HepG2 (cell line): ENCODE data around the gene COL25A1. TPM values are rescaled to one million over a fixed set of nuclear protein-coding genes. Genes with fewer than 3 reads are reported as not detected.

ENCODE experiments used
- ATAC-seq: fragments of 200-7000 bp; cut with Tn5 transposase; 3 replicates; pipeline ENCODE4 v1.9.1; 2020; ENCODE audit warnings: mild to moderate bottlenecking, moderate library complexity
- BruUV-seq: library from RNA; stranded (reverse); fragments of 400-500 nt; replicated peaks from 2 replicates; lab custom pipeline; 2021; lab: Mats Ljungman, UMichigan
- CTCF ChIA-PET: fragments of 300-600 bp; formaldehyde crosslinking; extraction: SDS; loops from one replicate; lab custom pipeline; 2021; ENCODE audit warnings: low total read pairs, inconsistent platforms, low intra/inter-chr PET ratio; lab: Yijun Ruan, JAX
- POLR2A ChIA-PET: fragments of 350-600 bp; sonication (Branson Sonifier 250); formaldehyde crosslinking; loops from one replicate; lab custom pipeline; 2020; ENCODE audit warnings: antibody characterized with exemption, inconsistent platforms; lab: Yijun Ruan, JAX
- DNase-seq: peaks from one replicate; pipeline ENCODE4 v3.0.0-alpha.2; 2015; ENCODE audit warnings: low spot score
- FAIRE-seq: peaks from 3 replicates; lab custom pipeline; 2011; peaks lifted over from hg19 to GRCh38; lab: Jason Lieb, UNC
- H2AFZ ChIP-seq: one replicate; pipeline ENCODE4 v1.6.1; 2011; ENCODE audit warnings: low read length, inconsistent platforms
- H3K27ac ChIP-seq: fragments of 300-600 bp; 3 replicates; pipeline ENCODE4 v1.8.0; 2011; ENCODE audit warnings: mixed run types, mild to moderate bottlenecking, mixed read lengths, low read length, inconsistent platforms; ENCODE audit not compliant: insufficient read depth; ENCODE audit errors: extremely low read length
- H3K27me3 ChIP-seq, 2 experiments: fragments of 200-600 bp in 1 of 2; 2 replicates in 1 of 2; 3 replicates in 1 of 2; pipeline versions ENCODE4 v1.6.0 to v1.8.0; 2011; ENCODE audit warnings: low read length in 2 of 2, mild to moderate bottlenecking in 2 of 2, moderate library complexity in 2 of 2, inconsistent platforms in 1 of 2; ENCODE audit not compliant: insufficient read depth in 2 of 2, control insufficient read depth in 1 of 2
- H3K36me3 ChIP-seq, 2 experiments: fragments of 200-600 bp in 1 of 2; replicated peaks in 1 of 2; 2 replicates in 1 of 2; 3 replicates in 1 of 2; pipeline versions ENCODE4 v1.5.1 to v1.8.0; 2011; ENCODE audit warnings: low read length in 2 of 2, inconsistent platforms in 1 of 2; ENCODE audit not compliant: insufficient read depth in 2 of 2, control insufficient read depth in 1 of 2
- H3K4me1 ChIP-seq: 2 replicates; pipeline ENCODE4 v1.5.1; 2012; ENCODE audit warnings: low read length, inconsistent platforms; ENCODE audit not compliant: insufficient read depth
- H3K4me2 ChIP-seq: 2 replicates; pipeline ENCODE4 v1.6.0; 2011; ENCODE audit warnings: low read depth, low read length, inconsistent platforms
- H3K4me3 ChIP-seq, 3 experiments: fragments of 200-600 bp in 1 of 3; sonication (generic), shearing (Covaris generic) in 1 of 3; replicated peaks in 1 of 3; 2 replicates each; pipeline ENCODE4 v1.5.1; 2011 to 2016; ENCODE audit warnings: low read length in 3 of 3, inconsistent platforms in 2 of 3, low read depth in 2 of 3, mild to moderate bottlenecking in 2 of 3, control low read depth in 1 of 3, mixed read lengths in 1 of 3; ENCODE audit not compliant: insufficient read depth in 1 of 3
- H3K79me2 ChIP-seq: one replicate; pipeline ENCODE4 v1.6.1; 2011; ENCODE audit warnings: low read length, inconsistent platforms; ENCODE audit not compliant: insufficient read depth
- H3K9ac ChIP-seq: 2 replicates; pipeline ENCODE4 v1.6.0; 2011; ENCODE audit warnings: mild to moderate bottlenecking, low read depth, low read length, inconsistent platforms; ENCODE audit not compliant: insufficient read depth
- H3K9me3 ChIP-seq: 2 replicates; pipeline ENCODE4 v1.5.1; 2012; ENCODE audit warnings: mild to moderate bottlenecking, low read length
- H4K20me1 ChIP-seq: 2 replicates; pipeline ENCODE4 v1.6.0; 2011; ENCODE audit warnings: inconsistent platforms, mild to moderate bottlenecking, low read length, moderate library complexity; ENCODE audit not compliant: insufficient read depth
- BCLAF1 ChIP-seq: fragments of 450-650 bp; IDR thresholded peaks from 2 replicates; pipeline ENCODE4 v1.6.1; 2017; ENCODE audit warnings: mild to moderate bottlenecking
- ETV6 ChIP-seq: sonication (generic); formaldehyde crosslinking; conservative IDR thresholded peaks from 2 replicates; pipeline ENCODE4 v1.4.0; 2020; ENCODE audit warnings: missing genetic modification reagents
- HNF4A ChIP-seq: sonication (generic); formaldehyde crosslinking; IDR thresholded peaks from 2 replicates; pipeline ENCODE4 v1.4.0; 2020; ENCODE audit warnings: missing genetic modification reagents
- KLF16 ChIP-seq, 2 experiments: sonication (generic) in 1 of 2; formaldehyde crosslinking in 1 of 2; IDR thresholded peaks; 2 replicates each; pipeline versions ENCODE4 v1.6.1 to v1.8.0; 2016 to 2023; ENCODE audit warnings: missing genetic modification reagents in 2 of 2, missing compliant biosample characterization in 1 of 2
- NFE2 ChIP-seq: sonication (generic); formaldehyde crosslinking; IDR thresholded peaks from 2 replicates; pipeline ENCODE4 v1.4.0; 2020; ENCODE audit warnings: missing genetic modification reagents
- REPIN1 ChIP-seq: sonication (generic); formaldehyde crosslinking; IDR thresholded peaks from 2 replicates; pipeline ENCODE4 v1.8.0; 2022; ENCODE audit warnings: missing genetic modification reagents, low read depth, mild to moderate bottlenecking, borderline replicate concordance
- SIN3B ChIP-seq: fragments of 150-350 bp; IDR thresholded peaks from 2 replicates; pipeline ENCODE4 v1.6.1; 2014; ENCODE audit warnings: low read length
- THRA ChIP-seq: sonication (generic); formaldehyde crosslinking; IDR thresholded peaks from 2 replicates; pipeline ENCODE4 v1.4.0; 2020; ENCODE audit warnings: missing genetic modification reagents, borderline replicate concordance
- ZNF792 ChIP-seq: IDR thresholded peaks from 2 replicates; pipeline ENCODE4 v1.6.1; 2016
- ZNF891 ChIP-seq: sonication (generic); formaldehyde crosslinking; IDR thresholded peaks from 2 replicates; pipeline ENCODE4 v1.5.0; 2020; ENCODE audit warnings: mild to moderate bottlenecking, missing genetic modification reagents
- WGBS: methylation state at CpG from one replicate; pipeline ENCODE4 v1.1.6; 2017; ENCODE audit warnings: low lambda C conversion rate; 5-methylcytosine and 5-hydroxymethylcytosine counted together
- in situ Hi-C: cut with HindIII; loops from 2 replicates; pipeline ENCODE4 v1.10.0; 2017; ENCODE audit warnings: low pct_unique_long_range_greater_than_20kb; ENCODE audit not compliant: extremely low pct_ligation_motif_present
- intact Hi-C: fragments of 100-400 bp; cut with micrococcal nuclease; formaldehyde crosslinking; loops from one replicate; pipeline ENCODE4 v1.10.0; 2022; ENCODE audit not compliant: unreplicated experiment
- polyA plus RNA-seq, 8 experiments: library from polyadenylated mRNA; depleted of rRNA in 3 of 8; stranded (reverse) in 7 of 8; unstranded in 1 of 8; fragments of >200 nt; fragmentation: Illumina TruSeq in 4 of 8; extraction: Trizol in 4 of 8; gene quantifications; 2 replicates each; pipeline versions ENCODE4 v1.2.1 to v1.2.3, GENCODE V29; 2011 to 2016; ENCODE audit warnings: low read depth in 4 of 8, missing spikeins in 1 of 8, mixed read lengths in 1 of 8; ENCODE audit not compliant: insufficient read depth in 1 of 8
- total RNA-seq, 5 experiments: library from RNA; depleted of rRNA; stranded (reverse); fragments of >200 nt; fragmentation: Illumina TruSeq; extraction: Trizol; gene quantifications; 2 replicates each; pipeline ENCODE4 v1.2.3, GENCODE V29; 2016; ENCODE audit warnings: low read depth in 1 of 5

The COL25A1 gene
- total and polyA plus RNA-seq, 2 of the 13 experiments (the other 11 are each of a cell fraction or from before 2014, with no cell fraction given), result not detected

- Histone ChIP-seq H4K20me1 (no peaks in the 10 kb centered on the region), H3K4me2 (no peak overlapping the region), H3K27me3 (no peaks in the 10 kb centered on the region), H3K79me2 (no peaks in the 10 kb centered on the region), H3K4me3 (no peak overlapping the region), H3K36me3 (no peaks in the 10 kb centered on the region), H3K9me3 (no peaks in the 10 kb centered on the region), H3K27ac (no peak overlapping the region), H3K4me1 (no peaks in the 10 kb centered on the region), H3K9ac (no peak overlapping the region), H2AFZ (no peak overlapping the region)
- no peak for FAIRE-seq
- in situ Hi-C loops (no loop called here), intact Hi-C loops (no loop called here)
- no TSS peak for BruUV-seq
- no peak for DNase-seq
- WGBS, result 2% methylated on average over 4 of the region's 4 CpGs
- POLR2A ChIA-PET, result no interaction called here
- ATAC-seq, result no peak
- TF ChIP-seq NFE2 (CRISPR knock-in tag) (no peak), BCLAF1 (no peak), SIN3B (no peak), HNF4A (CRISPR knock-in tag) (no peak), REPIN1 (CRISPR knock-in tag) (no peak), ZNF891 (no peak), ETV6 (CRISPR knock-in tag) (no peak), ZNF792 (no peak), THRA (CRISPR knock-in tag) (no peak), KLF16 (CRISPR knock-in tag; IDR thresholded peaks at IDR 0.05) (no peak)
- CTCF ChIA-PET, result no interaction called here
Measured at GRCh38 chr4:109004418-109004817, 298.0 kb downstream of the COL25A1 start.
